Adipose tissue (tissue), 3 donors: Measurements from ENCODE around the gene DDX17. TPM values are rescaled to one million over a fixed set of nuclear protein-coding genes. Genes with fewer than 3 reads are reported as not detected.

Experiments used
- H3K27ac ChIP-seq: one replicate; pipeline ENCODE4 v1.5.1; 2013; ENCODE audit warnings: low read depth, low read length
- WGBS, 3 donors: extraction: QIAGEN DNeasy Blood & Tissue Kit; methylation state at CpG; one replicate each; pipeline ENCODE4 v1.1.7; 2013; 5-methylcytosine and 5-hydroxymethylcytosine counted together
- polyA plus RNA-seq, 3 donors: library from polyadenylated mRNA; stranded (reverse); fragments of 200-250 nt; gene quantifications; one replicate each; pipeline ENCODE4 v1.2.3, GENCODE V29; 2013
- donor health status: healthy with polysubstance abuse.
- donor health status: Bipolar disorder and iron deficiency.
- donor health status: healthy.

The DDX17 gene
- polyA plus RNA-seq, 3 donors: 124 to 144 (median 140) TPM

GRCh38 chr22:38454353-38455075 is 51.6 kb downstream of the DDX17 start:
- 7 to 16% (median 8%) methylated on average over 37 to 59 of the region's 67 CpGs for WGBS, 3 donors

GRCh38 chr22:38453996-38454352 is 52.1 kb downstream of the DDX17 start:
- H3K27ac ChIP-seq: no peak overlapping the region
- 38 to 78% (median 62%) methylated on average over 3 of the region's 3 CpGs for WGBS, 3 donors

More at GRCh38 chr22:38454353-38455075, 51.6 kb downstream of the DDX17 start:
- H3K27ac ChIP-seq: no peak overlapping the region

DNA sequence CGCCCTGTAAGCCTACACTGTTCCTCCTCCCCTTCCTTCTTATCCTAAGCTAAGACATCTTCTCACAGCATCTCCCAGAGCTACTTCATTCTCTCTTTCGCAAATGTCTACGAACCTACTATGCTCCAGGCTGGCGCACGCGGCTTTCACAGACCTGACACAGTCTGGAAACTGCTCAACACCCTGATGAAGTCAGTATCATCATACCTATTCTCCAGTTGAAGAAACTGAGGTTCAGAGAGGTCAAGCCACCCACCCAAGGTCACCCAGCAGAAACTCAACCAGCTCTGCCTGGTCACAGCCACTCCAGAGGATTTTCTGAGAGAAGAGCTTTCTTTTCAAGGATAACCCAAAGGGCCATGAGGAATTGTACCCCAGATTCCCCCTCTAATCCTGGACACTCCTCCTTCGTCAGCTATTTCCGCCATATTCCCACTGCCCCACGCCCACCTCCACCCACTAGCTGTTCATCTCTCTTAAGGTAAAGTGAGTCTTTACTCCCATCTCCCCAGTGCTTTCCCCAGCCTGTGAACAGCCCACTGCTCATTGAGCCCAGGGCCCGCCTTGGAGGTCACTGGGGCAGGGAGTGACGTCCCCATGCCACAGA is 52.9 kb downstream of the DDX17 start:
- H3K27ac ChIP-seq: no peak overlapping the region
- WGBS, 3 donors: 82 to 83% (median 83%) methylated on average over 11 of the region's 11 CpGs

DNA sequence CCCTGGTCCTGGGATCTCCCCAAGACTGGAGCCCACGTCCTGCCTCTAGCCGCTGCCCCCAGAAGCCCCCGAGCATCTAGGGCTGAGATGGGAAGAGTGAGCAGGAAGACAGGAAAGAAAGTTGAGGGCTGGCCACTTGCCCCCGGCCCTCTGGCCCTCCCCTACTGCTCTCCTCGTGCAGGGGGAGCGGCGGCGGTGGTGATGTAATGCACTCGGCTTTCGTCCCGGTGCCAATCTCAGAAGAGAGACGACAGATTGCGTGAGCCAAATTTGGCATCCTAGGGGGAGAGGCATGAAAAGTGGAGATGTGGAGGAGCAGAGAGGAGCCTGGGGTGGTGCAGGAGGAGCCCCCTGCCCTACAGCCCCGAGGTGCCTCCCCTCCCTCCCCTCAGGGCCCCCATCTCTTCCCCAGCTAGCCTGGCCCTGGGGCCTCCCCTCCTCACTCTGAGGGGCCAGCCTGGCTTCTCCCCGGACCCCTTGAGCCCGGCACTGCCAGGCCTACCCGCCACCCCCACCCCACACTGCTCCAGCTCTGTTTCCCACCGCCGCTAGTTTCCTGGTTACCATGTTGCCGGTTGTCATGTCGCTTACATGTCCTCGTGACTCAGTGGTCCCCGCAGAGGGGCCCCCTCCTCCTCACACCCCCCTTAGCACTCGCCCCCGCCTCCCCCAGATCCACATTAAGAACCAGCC is 53.6 kb downstream of the DDX17 start:
- 31 to 35% (median 34%) methylated on average over 22 to 25 of the region's 25 CpGs for WGBS, 3 donors
- H3K27ac ChIP-seq: no peak overlapping the region

- WGBS, 3 donors: 69 to 76% (median 76%) methylated on average over 4 of the region's 4 CpGs
- H3K27ac ChIP-seq: no peak overlapping the region
Measured at GRCh38 chr22:38451864-38452263, 54.2 kb downstream of the DDX17 start.

DNA sequence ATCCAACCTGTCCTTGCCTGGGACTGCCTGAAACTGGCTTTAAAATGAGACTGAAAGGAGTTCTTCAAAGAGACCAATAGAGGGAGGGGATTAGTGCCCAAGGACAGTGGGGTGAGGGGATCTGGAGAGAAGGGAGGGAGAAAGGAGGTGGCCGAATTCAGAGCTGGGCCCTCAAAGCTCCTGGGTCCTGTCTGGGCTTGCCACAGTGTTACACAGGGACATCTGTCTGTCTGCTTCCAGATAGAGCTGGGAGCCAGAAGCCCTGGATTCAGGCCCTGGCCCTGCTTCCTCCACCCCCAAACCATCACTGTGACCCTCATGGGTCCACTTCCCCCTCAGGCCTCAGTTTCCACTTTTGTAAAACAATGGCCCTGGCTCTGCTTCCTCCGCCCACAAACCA is 54.7 kb downstream of the DDX17 start:
- H3K27ac ChIP-seq: no peak overlapping the region

DNA sequence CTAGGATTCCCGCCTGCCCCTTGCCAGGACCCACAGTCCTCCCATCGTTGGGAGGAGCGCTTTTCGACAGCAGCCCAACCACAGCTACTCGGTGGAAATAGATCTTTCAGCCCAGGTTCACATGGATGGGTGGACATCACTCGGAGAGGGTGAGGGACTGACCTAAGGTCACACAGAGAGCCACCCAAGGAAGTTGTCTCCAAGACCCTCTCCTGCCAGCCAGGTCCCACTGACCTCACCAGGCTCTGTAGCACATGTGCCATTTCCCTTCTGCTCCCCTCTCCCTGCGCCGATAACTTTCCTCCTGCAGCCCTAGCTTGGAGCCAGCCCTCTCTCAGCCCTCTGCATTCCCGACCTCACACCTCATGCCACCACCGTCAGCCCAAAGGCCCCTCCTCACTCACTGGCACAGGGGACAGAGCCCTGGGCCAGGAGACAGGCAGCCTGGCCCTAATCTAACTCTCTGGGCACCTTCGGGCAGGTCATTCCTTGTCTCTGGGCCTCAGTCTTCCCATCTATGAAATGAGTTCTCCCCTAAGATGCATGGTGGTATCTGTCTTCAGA is 55.8 kb downstream of the DDX17 start:
- no peak overlapping the region for H3K27ac ChIP-seq
- WGBS, 3 donors: 54 to 64% (median 56%) methylated on average over 11 of the region's 11 CpGs

More for the DNA sequence above, 54.7 kb downstream of the DDX17 start:
- WGBS, 3 donors: 89 to 94% (median 93%) methylated on average over 2 of the region's 2 CpGs

DNA sequence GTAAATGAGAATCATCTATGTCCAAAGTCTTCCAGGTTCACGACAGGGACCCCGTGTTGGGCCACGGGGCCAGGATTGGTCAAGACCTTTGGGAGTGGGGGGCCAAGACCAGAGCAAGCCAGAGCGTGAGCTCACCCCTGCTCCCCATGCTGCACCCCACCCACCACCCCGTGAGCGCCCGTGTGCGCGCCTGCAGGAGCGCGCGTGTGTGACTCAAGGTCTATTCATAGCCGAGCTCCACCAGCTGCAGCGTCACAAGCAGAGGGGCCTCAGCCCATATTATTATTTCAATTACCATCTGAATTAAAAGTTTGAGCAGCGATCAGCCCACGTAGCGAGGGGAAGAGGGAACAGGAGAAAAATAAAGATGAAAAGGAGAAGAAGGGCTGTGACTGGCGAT is 56.3 kb downstream of the DDX17 start:
- 61 to 73% (median 69%) methylated on average over 18 of the region's 18 CpGs for WGBS, 3 donors
- H3K27ac ChIP-seq: no peak overlapping the region

DNA sequence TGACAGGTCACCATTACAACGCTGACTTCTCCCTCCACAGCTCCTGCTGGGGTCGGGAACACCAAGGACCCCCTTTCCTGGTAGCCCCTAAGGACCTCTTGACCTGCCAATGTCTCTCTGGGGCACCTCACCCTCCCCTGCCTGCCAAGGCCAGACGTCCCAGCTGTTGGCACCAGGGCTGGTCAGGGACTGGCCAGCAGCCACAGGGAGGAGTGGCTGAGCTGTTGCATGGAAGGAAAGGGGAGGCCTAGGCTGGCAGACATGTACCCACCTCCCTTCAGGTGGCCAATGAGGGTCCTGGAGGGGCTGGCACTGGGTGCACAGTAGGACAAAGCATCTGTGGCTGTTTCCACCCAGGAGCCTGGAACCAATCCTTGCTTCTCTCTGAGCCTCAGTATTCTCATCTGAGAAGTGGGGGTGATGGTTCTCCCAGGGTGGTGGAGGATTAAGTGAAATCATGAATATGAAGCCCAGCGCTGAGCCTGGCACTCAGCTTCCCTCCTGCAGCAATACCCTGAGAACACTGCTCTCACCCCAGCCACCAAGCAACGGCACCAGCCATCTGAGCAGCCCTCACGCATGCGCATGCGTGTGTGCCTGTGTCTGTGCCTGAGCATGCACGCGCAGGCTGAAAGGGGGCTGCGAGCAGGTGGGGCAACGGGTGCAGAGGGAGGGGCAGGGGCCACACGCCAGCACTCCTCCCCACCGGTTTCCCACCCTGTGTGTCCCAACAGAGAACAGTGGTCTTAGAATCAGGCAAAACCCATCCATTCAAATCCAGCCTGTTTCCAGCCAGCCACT is 57.0 kb downstream of the DDX17 start:
- no peak overlapping the region for H3K27ac ChIP-seq
- 72 to 79% (median 78%) methylated on average over 14 of the region's 14 CpGs for WGBS, 3 donors

DNA sequence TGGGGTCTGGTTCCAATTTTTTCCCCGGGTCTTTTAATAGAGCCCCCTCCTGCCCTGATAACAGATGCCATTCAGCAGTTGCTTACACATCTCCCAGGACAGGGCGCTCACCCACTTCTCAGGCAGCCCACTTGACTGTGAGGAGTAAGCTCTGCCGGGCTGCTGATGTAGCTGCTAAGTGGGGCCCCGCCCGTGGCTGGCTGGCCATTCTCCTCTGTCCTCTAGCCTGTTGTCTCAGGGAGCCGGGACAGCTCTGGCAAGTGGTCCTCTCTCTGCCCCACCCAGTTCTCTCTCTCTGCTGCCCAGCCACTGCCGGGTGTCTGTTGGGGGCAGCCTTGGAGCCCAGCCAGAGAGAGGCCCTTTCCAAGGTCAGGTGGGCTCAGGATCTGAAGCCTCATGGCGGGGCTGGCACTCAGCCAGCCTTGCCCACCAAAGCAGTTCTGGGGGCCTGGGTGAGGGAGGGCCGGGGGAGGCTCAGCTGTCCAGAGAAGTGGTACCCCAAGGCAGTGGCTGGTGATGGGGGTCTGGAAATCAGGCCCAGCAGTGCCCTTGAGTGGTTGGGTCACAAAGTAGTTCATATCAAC is 60.0 kb downstream of the DDX17 start:
- 52 to 60% (median 54%) methylated on average over 9 of the region's 9 CpGs for WGBS, 3 donors
- H3K27ac ChIP-seq: no peak overlapping the region

- WGBS, 3 donors: 88 to 92% (median 91%) methylated on average over 10 of the region's 10 CpGs
- no peak overlapping the region for H3K27ac ChIP-seq
Measured at GRCh38 chr22:38444783-38445182, 61.3 kb downstream of the DDX17 start.

DNA sequence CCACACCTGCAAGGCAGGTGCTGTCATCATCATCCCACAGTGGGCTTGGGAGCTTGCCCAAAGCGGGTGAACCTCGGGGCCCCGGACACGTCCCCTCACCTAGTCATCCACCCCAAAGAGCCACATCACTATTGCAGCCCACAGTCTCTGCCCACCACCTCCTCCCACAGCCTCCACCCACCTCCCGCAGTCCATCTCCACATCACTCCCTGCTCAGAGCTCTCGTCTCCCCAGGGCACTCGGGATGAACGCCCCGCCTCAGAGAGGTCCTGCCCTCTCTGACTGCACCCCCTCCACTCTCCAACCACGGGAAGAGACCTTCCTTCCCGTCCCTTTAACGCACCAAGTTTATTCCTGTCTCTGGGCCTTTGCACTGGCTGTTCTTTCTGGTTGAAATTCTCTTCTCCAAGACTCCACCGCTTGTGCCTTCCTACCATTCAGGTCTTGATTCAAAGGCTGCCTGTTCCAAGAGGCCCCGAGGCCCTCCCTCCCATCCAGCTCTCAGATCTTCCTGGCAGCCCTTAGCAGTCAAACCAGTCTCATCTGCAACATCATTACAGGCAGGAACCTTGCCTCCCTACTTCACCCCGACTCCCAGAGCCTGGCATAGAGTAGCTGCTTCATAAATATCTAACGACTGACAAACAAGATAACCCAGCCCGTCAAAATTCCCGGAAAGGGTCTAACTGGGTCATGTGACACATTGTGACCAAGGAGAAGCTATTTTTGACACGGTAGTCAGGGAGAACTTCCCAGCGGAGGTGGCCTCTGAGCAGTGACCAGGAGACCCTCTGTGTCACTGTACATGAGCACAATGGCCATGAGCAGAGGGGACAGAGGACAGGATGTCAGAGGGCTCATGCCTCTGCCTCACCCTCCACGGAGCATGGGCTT is 62.2 kb downstream of the DDX17 start:
- no peak overlapping the region for H3K27ac ChIP-seq
- WGBS, 3 donors: 52 to 58% (median 54%) methylated on average over 21 of the region's 21 CpGs

- 65 to 69% (median 67%) methylated on average over 13 of the region's 13 CpGs for WGBS, 3 donors
- H3K27ac ChIP-seq: no peak overlapping the region
Measured at GRCh38 chr22:38442967-38443627, 63.0 kb downstream of the DDX17 start.

- H3K27ac ChIP-seq: no peak overlapping the region
- 70 to 77% (median 70%) methylated on average over 16 of the region's 16 CpGs for WGBS, 3 donors
Measured at GRCh38 chr22:38441620-38442287, 64.4 kb downstream of the DDX17 start.

DNA sequence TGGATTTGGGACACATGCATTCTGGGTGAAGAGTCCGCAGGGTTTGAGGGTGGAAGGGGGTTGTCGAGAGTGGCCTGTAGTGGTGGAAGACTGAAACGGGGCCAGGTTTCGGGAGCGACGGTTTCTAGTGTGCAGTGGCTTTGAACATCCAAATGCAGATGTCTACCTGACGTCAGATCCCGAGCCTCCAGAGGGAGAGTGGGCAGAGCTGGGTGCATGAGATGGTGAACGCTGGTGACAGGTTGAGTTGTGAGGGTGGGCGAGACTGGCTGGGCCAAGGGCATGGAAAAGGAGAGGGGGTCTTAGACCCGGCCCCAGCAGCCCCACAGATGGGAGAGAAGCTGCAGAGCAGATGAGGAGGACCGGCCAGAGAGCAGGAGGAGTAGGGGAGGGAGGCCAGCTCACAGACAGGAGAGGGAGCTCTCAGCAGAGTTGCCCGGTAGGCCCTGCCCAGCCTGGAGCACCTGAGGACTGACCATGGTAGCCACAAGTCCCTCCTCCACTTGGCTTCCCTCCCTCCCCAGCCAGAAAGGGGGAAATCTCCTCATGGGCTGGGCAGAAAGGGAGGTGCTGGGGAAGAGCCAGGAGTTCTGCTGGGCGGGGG is 65.3 kb downstream of the DDX17 start:
- no peak overlapping the region for H3K27ac ChIP-seq
- 78 to 84% (median 79%) methylated on average over 13 to 14 of the region's 14 CpGs for WGBS, 3 donors

GRCh38 chr22:38437416-38437815 is 68.7 kb downstream of the DDX17 start:
- no peak overlapping the region for H3K27ac ChIP-seq
- WGBS, 3 donors: 93 to 96% (median 93%) methylated on average over 9 of the region's 9 CpGs
